ENCODE results near the gene SLMAP. TPM values are rescaled to one million over a fixed set of nuclear protein-coding genes. Genes with fewer than 3 reads are reported as not detected.

SLMAP gene
- total and polyA plus RNA-seq, 2 of the 13 experiments (the other 11 are each of a cell fraction or from before 2014, with no cell fraction given) = 24.0 to 48.3 TPM

- no peak for TF ChIP-seq NPAS2 (CRISPR knock-in tag; IDR thresholded peaks at IDR 0.05; ENCODE audit: borderline replicate concordance)
- TF ChIP-seq, protein P1, sequence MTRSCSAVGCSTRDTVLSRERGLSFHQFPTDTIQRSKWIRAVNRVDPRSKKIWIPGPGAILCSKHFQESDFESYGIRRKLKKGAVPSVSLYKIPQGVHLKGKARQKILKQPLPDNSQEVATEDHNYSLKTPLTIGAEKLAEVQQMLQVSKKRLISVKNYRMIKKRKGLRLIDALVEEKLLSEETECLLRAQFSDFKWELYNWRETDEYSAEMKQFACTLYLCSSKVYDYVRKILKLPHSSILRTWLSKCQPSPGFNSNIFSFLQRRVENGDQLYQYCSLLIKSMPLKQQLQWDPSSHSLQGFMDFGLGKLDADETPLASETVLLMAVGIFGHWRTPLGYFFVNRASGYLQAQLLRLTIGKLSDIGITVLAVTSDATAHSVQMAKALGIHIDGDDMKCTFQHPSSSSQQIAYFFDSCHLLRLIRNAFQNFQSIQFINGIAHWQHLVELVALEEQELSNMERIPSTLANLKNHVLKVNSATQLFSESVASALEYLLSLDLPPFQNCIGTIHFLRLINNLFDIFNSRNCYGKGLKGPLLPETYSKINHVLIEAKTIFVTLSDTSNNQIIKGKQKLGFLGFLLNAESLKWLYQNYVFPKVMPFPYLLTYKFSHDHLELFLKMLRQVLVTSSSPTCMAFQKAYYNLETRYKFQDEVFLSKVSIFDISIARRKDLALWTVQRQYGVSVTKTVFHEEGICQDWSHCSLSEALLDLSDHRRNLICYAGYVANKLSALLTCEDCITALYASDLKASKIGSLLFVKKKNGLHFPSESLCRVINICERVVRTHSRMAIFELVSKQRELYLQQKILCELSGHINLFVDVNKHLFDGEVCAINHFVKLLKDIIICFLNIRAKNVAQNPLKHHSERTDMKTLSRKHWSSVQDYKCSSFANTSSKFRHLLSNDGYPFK (CRISPR knock-in tag; IDR thresholded peaks at IDR 0.05; ENCODE audit: borderline replicate concordance) = no peak
- TF ChIP-seq HNRNPLL (IDR thresholded peaks at IDR 0.05; ENCODE audit: low read depth, low read length, poor library complexity, severe bottlenecking) = no peak
- TF ChIP-seq NCOA5 (CRISPR knock-in tag; IDR thresholded peaks at IDR 0.05) = no peak
- TF ChIP-seq CREB1 (IDR thresholded peaks at IDR 0.05) = no peak
- no peak for TF ChIP-seq CREB1 (CRISPR knock-in tag; IDR thresholded peaks at IDR 0.05)
- TF ChIP-seq REPIN1 (CRISPR knock-in tag; IDR thresholded peaks at IDR 0.05; ENCODE audit: borderline replicate concordance, low read depth) = no peak
Measured at GRCh38 chr3:57838627-57839026, 82.5 kb downstream of the SLMAP start (continued).

DNA sequence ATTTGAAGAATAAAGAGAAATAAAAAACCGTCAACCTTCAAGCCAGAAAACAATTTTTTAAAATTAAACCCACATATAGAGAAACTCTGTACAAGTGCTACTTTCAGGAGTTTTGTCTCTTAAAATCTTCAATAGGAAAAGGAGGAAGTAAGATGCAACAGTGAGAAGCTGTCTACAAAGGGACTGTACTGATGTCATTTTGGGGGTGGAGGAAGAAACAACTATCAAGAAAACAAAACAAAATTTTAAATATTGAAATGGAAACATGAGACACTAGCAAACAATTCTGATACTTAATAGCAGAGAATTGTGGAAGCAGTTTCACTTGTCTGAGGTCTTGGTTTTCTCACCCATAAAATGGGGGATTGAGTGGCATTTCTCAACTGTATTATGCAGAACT lies 84.4 kb downstream of the SLMAP start:
- ATAC-seq (no peak), DNase-seq (ENCODE audit: low spot score) (no peak), FAIRE-seq (no peak)
- H3K27ac ChIP-seq (ENCODE audit: extremely low read length, insufficient read depth, low read length) = peak overlapping the region; percentile 40
- H3K27me3 ChIP-seq (ENCODE audit: control insufficient read depth in 1 of 2, insufficient read depth in 2 of 2, low read length in 2 of 2) = no peaks in the 10 kb centered on the region
- H4K20me1 ChIP-seq (ENCODE audit: insufficient read depth, low read length) = no peaks in the 10 kb centered on the region
- H2AFZ ChIP-seq (ENCODE audit: low read length) = no peak overlapping the region
- no peak overlapping the region for H3K4me3 ChIP-seq (replicated peaks in 1 of 3; ENCODE audit: insufficient read depth in 1 of 3, low read depth in 2 of 3, low read length in 3 of 3)
- H3K4me1 ChIP-seq (ENCODE audit: insufficient read depth, low read length) = peaks cover 38% of the 10 kb centered on the region
- 93% methylated on average over 1 of the region's 1 CpG for WGBS (ENCODE audit: low lambda C conversion rate)
- no TSS peak for BruUV-seq (replicated peaks)
- ChIA-PET POLR2A (no interaction called here), CTCF (ENCODE audit: low intra/inter-chr PET ratio, low total read pairs) (no interaction called here)
- peaks cover 11% of the 10 kb centered on the region for H3K79me2 ChIP-seq (ENCODE audit: insufficient read depth, low read length)
- no peaks in the 10 kb centered on the region for H3K9me3 ChIP-seq (ENCODE audit: low read length)
- H3K36me3 ChIP-seq (replicated peaks in 1 of 2; ENCODE audit: control insufficient read depth in 1 of 2, insufficient read depth in 2 of 2, low read length in 2 of 2) = peaks cover 2 to 3% of the 10 kb centered on the region in 2 experiments; a peak in 1 of 5 replicates
- H3K4me2 ChIP-seq (ENCODE audit: low read depth, low read length) = no peak overlapping the region
- intact Hi-C loops (cut with micrococcal nuclease; ENCODE audit: unreplicated experiment) (loop anchor here (5.0 kb wide), 1 partner anchor 83 kb away; the partner anchor contains the start of gene SLMAP), in situ Hi-C loops (cut with HindIII; ENCODE audit: extremely low pct_ligation_motif_present, low pct_unique_long_range_greater_than_20kb) (no loop called here)
- H3K9ac ChIP-seq (ENCODE audit: insufficient read depth, low read depth, low read length) = no peak overlapping the region
- TF ChIP-seq ZNF264 (CRISPR knock-in tag; IDR thresholded peaks at IDR 0.05) = no peak
- no peak for TF ChIP-seq HCFC1 (IDR thresholded peaks at IDR 0.05; ENCODE audit: low read depth, low read length)
- TF ChIP-seq, protein P2, sequence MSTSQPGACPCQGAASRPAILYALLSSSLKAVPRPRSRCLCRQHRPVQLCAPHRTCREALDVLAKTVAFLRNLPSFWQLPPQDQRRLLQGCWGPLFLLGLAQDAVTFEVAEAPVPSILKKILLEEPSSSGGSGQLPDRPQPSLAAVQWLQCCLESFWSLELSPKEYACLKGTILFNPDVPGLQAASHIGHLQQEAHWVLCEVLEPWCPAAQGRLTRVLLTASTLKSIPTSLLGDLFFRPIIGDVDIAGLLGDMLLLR (CRISPR knock-in tag; IDR thresholded peaks at IDR 0.05) = no peak
- TF ChIP-seq, protein P3, sequence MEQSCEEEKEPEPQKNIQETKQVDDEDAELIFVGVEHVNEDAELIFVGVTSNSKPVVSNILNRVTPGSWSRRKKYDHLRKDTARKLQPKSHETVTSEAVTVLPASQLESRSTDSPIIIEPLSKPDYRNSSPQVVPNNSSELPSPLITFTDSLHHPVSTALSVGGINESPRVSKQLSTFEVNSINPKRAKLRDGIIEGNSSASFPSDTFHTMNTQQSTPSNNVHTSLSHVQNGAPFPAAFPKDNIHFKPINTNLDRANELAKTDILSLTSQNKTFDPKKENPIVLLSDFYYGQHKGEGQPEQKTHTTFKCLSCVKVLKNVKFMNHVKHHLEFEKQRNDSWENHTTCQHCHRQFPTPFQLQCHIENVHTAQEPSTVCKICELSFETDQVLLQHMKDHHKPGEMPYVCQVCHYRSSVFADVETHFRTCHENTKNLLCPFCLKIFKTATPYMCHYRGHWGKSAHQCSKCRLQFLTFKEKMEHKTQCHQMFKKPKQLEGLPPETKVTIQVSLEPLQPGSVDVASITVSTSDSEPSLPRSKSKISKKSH (CRISPR knock-in tag; IDR thresholded peaks at IDR 0.05; ENCODE audit: borderline replicate concordance) = no peak
- TF ChIP-seq NR2C2 (CRISPR knock-in tag; IDR thresholded peaks at IDR 0.05; ENCODE audit: borderline replicate concordance) = no peak
- TF ChIP-seq POLR2AphosphoS2 (IDR thresholded peaks at IDR 0.05; ENCODE audit: low read depth, low read length) = no peak
- TF ChIP-seq SMC3 (IDR thresholded peaks at IDR 0.05; ENCODE audit: low read length) = no peak
- no peak for TF ChIP-seq TEF (CRISPR knock-in tag; IDR thresholded peaks at IDR 0.05)
- no peak for TF ChIP-seq ZNF792 (CRISPR knock-in tag; IDR thresholded peaks at IDR 0.05)
- no peak for TF ChIP-seq ZNF138 (CRISPR knock-in tag; IDR thresholded peaks at IDR 0.05; ENCODE audit: low read depth)
